ENCODE data around the gene NACAD. TPM values are rescaled to one million over a fixed set of nuclear protein-coding genes. Genes with fewer than 3 reads are reported as not detected.

Gene NACAD
- total and polyA plus RNA-seq, 2 experiments from 2014 or later, result 1.2 to 2.9 TPM

DNA sequence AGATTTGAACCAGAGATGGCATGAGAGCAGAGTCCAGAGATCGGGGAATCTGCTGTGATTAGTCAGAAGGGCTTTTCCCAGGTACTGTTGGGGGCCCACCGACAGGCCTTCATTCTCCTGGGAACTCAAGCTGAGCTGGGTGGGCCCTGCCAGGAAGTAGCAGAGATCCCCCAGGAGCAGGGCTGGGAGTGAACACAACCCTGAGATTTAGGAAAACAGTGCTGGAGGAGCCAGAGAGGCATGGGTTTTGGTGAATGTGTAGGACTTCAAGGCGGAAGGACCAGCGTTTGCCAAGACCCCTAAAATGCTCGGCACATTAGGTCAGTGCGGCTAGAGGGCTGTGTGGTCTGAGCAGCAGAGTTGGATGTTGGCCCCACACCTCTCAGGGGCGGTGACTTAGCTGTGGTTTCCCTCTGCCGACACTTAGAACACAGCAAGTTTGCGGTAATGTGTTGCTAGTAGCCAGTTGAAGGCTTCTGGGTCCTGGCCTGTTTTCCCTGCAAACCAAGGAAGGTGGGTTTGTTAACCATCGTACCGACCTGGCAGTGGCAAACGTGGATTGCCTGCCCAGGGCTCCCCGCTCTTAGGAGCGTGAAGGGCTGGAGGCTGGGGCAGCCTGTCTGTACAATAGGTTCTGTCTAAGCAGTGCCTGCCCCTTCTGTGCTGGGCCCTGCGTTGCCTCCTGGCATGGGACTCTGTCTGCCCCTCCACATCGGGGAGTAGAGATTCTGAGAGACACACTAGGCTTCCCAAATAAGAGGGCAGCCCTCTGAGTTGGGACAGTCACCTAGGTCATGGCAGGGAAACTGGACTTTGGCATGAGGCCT, 14.0 kb downstream of the NACAD start:
- TF ChIP-seq EZH2phosphoT487 (IDR thresholded peaks at IDR 0.05; ENCODE audit: insufficient read depth, low read depth), result no peak
- no peak for TF ChIP-seq EZH2 (IDR thresholded peaks at IDR 0.05; ENCODE audit: insufficient read depth, poor library complexity, severe bottlenecking)
- Histone ChIP-seq H3K9me2 (ENCODE audit: insufficient read depth) (no peaks in the 10 kb centered on the region), H3K27ac (no peak overlapping the region), H3K4me1 (ENCODE audit: insufficient read depth) (no peaks in the 10 kb centered on the region), H3K4me3 (no peak overlapping the region), H2AFZ (no peak overlapping the region), H3K36me3 (ENCODE audit: low read depth) (no peaks in the 10 kb centered on the region; the same call in 1 of the 2 replicates), H3F3A (ENCODE audit: insufficient read depth) (no peaks in the 10 kb centered on the region), H3K9ac (no peak overlapping the region), H3K9me3 (ENCODE audit: low read depth) (no peaks in the 10 kb centered on the region), H3K4me2 (ENCODE audit: unreplicated experiment) (no peak overlapping the region), H3K27me3 (replicated peaks; ENCODE audit: insufficient read depth) (no peaks in the 10 kb centered on the region), H3K79me2 (ENCODE audit: insufficient read depth) (no peaks in the 10 kb centered on the region), H4K20me1 (ENCODE audit: insufficient read depth) (no peaks in the 10 kb centered on the region; the same call in 1 of the 2 replicates)
- in situ Hi-C loops (cut with MboI), result no loop called here
- DNase-seq, result no peak
- 82 to 84% methylated on average over 16 of the region's 16 CpGs for WGBS, 2 experiments (ENCODE audit: low coverage in 1 of 2, low lambda C conversion rate in 2 of 2, missing lambda C conversion rate in 2 of 2)

- Histone ChIP-seq H3K4me2 (ENCODE audit: unreplicated experiment) (no peak overlapping the region), H4K20me1 (ENCODE audit: insufficient read depth) (no peaks in the 10 kb centered on the region; the same call in 1 of the 2 replicates), H3K27ac (no peak overlapping the region), H3K79me2 (ENCODE audit: insufficient read depth) (no peaks in the 10 kb centered on the region), H3K9me2 (ENCODE audit: insufficient read depth) (no peaks in the 10 kb centered on the region), H3K9me3 (ENCODE audit: low read depth) (no peaks in the 10 kb centered on the region), H3K9ac (no peak overlapping the region), H3F3A (ENCODE audit: insufficient read depth) (no peaks in the 10 kb centered on the region), H2AFZ (no peak overlapping the region), H3K36me3 (ENCODE audit: low read depth) (no peaks in the 10 kb centered on the region; the same call in 1 of the 2 replicates), H3K27me3 (replicated peaks; ENCODE audit: insufficient read depth) (no peaks in the 10 kb centered on the region), H3K4me3 (no peak overlapping the region), H3K4me1 (ENCODE audit: insufficient read depth) (no peaks in the 10 kb centered on the region)
- 82 to 83% methylated on average over 12 to 13 of the region's 15 CpGs for whole genome bisulfite sequencing, 2 experiments (ENCODE audit: low coverage in 1 of 2, low lambda C conversion rate in 2 of 2, missing lambda C conversion rate in 2 of 2)
- TF ChIP-seq EZH2 (IDR thresholded peaks at IDR 0.05; ENCODE audit: insufficient read depth, poor library complexity, severe bottlenecking) (no peak), EZH2phosphoT487 (IDR thresholded peaks at IDR 0.05; ENCODE audit: insufficient read depth, low read depth) (no peak)
- no peak for DNase-seq
- in situ Hi-C loops (cut with MboI), result no loop called here
Observed at GRCh38 chr7:45073786-45074527, 14.8 kb downstream of the NACAD start.

DNA sequence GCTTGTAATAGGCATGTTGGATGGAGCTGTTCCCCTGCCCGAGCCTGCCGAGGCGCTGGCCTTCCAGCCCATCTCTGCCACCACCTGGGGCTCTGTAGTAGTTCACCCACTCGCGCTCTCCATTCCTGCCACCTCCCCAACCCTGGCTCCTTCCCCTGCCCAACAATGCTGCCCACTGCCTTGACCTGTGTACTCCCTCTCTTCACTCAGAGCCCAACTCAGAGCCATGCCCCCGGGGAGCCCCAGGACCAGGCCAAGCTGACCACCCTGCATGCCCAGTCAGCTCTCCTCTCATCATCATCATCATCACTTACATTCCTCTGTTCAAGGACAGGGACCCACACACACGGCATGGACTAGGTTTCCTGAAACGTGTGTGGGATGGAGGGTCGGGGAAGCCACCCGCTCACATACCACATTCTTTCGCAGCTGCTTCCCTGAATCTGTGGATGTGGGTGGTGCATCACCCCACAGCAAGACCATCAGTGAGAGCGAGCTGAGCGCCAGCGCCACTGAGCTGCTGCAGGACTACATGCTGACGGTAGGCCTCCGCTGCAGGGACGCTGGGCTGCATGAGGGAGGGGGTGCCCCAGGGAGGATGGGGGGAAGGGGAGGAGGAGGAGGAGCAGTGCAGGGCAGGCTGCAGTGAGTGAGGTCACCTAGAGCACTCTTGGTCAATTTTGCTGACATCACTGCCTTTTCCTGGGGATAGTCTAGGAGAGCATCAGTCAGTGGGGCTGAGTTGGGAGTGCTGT, 15.6 kb downstream of the NACAD start:
- in situ Hi-C loops (cut with MboI), result no loop called here
- Histone ChIP-seq H3K79me2 (ENCODE audit: insufficient read depth) (0 out of 2 replicates have a peak, but pooled peaks cover under 1% of the 10 kb centered on the region), H3K36me3 (ENCODE audit: low read depth) (no peaks in the 10 kb centered on the region; the same call in 1 of the 2 replicates), H3K27ac (no peak overlapping the region), H3K9me2 (ENCODE audit: insufficient read depth) (no peaks in the 10 kb centered on the region), H2AFZ (no peak overlapping the region), H4K20me1 (ENCODE audit: insufficient read depth) (no peaks in the 10 kb centered on the region; the same call in 1 of the 2 replicates), H3F3A (ENCODE audit: insufficient read depth) (no peaks in the 10 kb centered on the region), H3K4me1 (ENCODE audit: insufficient read depth) (no peaks in the 10 kb centered on the region), H3K4me2 (ENCODE audit: unreplicated experiment) (no peak overlapping the region), H3K27me3 (replicated peaks; ENCODE audit: insufficient read depth) (no peaks in the 10 kb centered on the region), H3K9me3 (ENCODE audit: low read depth) (no peaks in the 10 kb centered on the region), H3K9ac (no peak overlapping the region), H3K4me3 (no peak overlapping the region)
- WGBS, 2 experiments (ENCODE audit: low coverage in 1 of 2, low lambda C conversion rate in 2 of 2, missing lambda C conversion rate in 2 of 2), result 91 to 93% methylated on average over 16 to 17 of the region's 17 CpGs
- TF ChIP-seq EZH2phosphoT487 (IDR thresholded peaks at IDR 0.05; ENCODE audit: insufficient read depth, low read depth), result no peak
- TF ChIP-seq EZH2 (IDR thresholded peaks at IDR 0.05; ENCODE audit: insufficient read depth, poor library complexity, severe bottlenecking), result no peak
- no peak for DNase-seq

Measured in GM23248 (cell line).